DOHH2 (cell line): ENCODE measurements around the gene CARD6.

Source experiments
- CTCF ChIP-seq: fragments of 200-600 bp; sonication (generic); IDR thresholded peaks from one replicate; pipeline ENCODE4 v1.5.1; 2014; ENCODE audit warnings: antibody characterized with exemption, mild to moderate bottlenecking, low read depth, low read length; ENCODE audit not compliant: poor library complexity, severe bottlenecking
- EZH2phosphoT487 ChIP-seq: fragments of 200-600 bp; sonication (generic); IDR thresholded peaks from 2 replicates; pipeline ENCODE4 v1.6.1; 2017; ENCODE audit warnings: borderline replicate concordance, mild to moderate bottlenecking, antibody characterized with exemption, low read length, moderate library complexity, mixed read lengths

- TF ChIP-seq CTCF (no peak), EZH2phosphoT487 (no peak)
These were observed 68.6 kb downstream of the CARD6 start for GRCh38 chr5:40909723-40910122.
